ENCODE data around the gene FZD4.

Gene FZD4

GRCh38 chr11:86910592-86910991 is 44.6 kb downstream of the FZD4 start:
- TF ChIP-seq TAF1 (IDR thresholded peaks at IDR 0.05; ENCODE audit: borderline replicate concordance, insufficient read depth, low read length) (no peak), SIN3A (IDR thresholded peaks at IDR 0.05; ENCODE audit: borderline replicate concordance, insufficient read depth, low read length) (no peak), FOXP2 (optimal IDR thresholded peaks at IDR 0.05; ENCODE audit: borderline replicate concordance, extremely low read depth, extremely low read length, insufficient read depth) (no peak), POLR2AphosphoS5 (IDR thresholded peaks at IDR 0.05; ENCODE audit: low read depth, low read length) (no peak), REST (IDR thresholded peaks at IDR 0.05; ENCODE audit: insufficient read depth in 1 of 2, low read depth in 2 of 2, low read length in 2 of 2) (no peak)

- TF ChIP-seq TAF1 (IDR thresholded peaks at IDR 0.05; ENCODE audit: borderline replicate concordance, insufficient read depth, low read length), result no peak
- no peak for TF ChIP-seq SIN3A (IDR thresholded peaks at IDR 0.05; ENCODE audit: borderline replicate concordance, insufficient read depth, low read length)
- TF ChIP-seq FOXP2 (optimal IDR thresholded peaks at IDR 0.05; ENCODE audit: borderline replicate concordance, extremely low read depth, extremely low read length, insufficient read depth), result no peak
- no peak for TF ChIP-seq REST (IDR thresholded peaks at IDR 0.05; ENCODE audit: insufficient read depth in 1 of 2, low read depth in 2 of 2, low read length in 2 of 2)
- TF ChIP-seq POLR2AphosphoS5 (IDR thresholded peaks at IDR 0.05; ENCODE audit: low read depth, low read length), result no peak
Observed at GRCh38 chr11:86906198-86906597, 49.0 kb downstream of the FZD4 start.

GRCh38 chr11:86905252-86905651 is 49.9 kb downstream of the FZD4 start:
- TF ChIP-seq TAF1 (IDR thresholded peaks at IDR 0.05; ENCODE audit: borderline replicate concordance, insufficient read depth, low read length) (no peak), POLR2AphosphoS5 (IDR thresholded peaks at IDR 0.05; ENCODE audit: low read depth, low read length) (no peak), SIN3A (IDR thresholded peaks at IDR 0.05; ENCODE audit: borderline replicate concordance, insufficient read depth, low read length) (no peak), REST (IDR thresholded peaks at IDR 0.05; ENCODE audit: insufficient read depth in 1 of 2, low read depth in 2 of 2, low read length in 2 of 2) (no peak), FOXP2 (optimal IDR thresholded peaks at IDR 0.05; ENCODE audit: borderline replicate concordance, extremely low read depth, extremely low read length, insufficient read depth) (no peak)

- TF ChIP-seq TAF1 (IDR thresholded peaks at IDR 0.05; ENCODE audit: borderline replicate concordance, insufficient read depth, low read length) (no peak), POLR2AphosphoS5 (IDR thresholded peaks at IDR 0.05; ENCODE audit: low read depth, low read length) (no peak), SIN3A (IDR thresholded peaks at IDR 0.05; ENCODE audit: borderline replicate concordance, insufficient read depth, low read length) (no peak), REST (IDR thresholded peaks at IDR 0.05; ENCODE audit: insufficient read depth in 1 of 2, low read depth in 2 of 2, low read length in 2 of 2) (no peak), FOXP2 (optimal IDR thresholded peaks at IDR 0.05; ENCODE audit: borderline replicate concordance, extremely low read depth, extremely low read length, insufficient read depth) (no peak)
Observed at GRCh38 chr11:86904001-86904400, 51.2 kb downstream of the FZD4 start.

- TF ChIP-seq SIN3A (IDR thresholded peaks at IDR 0.05; ENCODE audit: borderline replicate concordance, insufficient read depth, low read length) (no peak), POLR2AphosphoS5 (IDR thresholded peaks at IDR 0.05; ENCODE audit: low read depth, low read length) (no peak), REST (IDR thresholded peaks at IDR 0.05; ENCODE audit: insufficient read depth in 1 of 2, low read depth in 2 of 2, low read length in 2 of 2) (no peak), FOXP2 (optimal IDR thresholded peaks at IDR 0.05; ENCODE audit: borderline replicate concordance, extremely low read depth, extremely low read length, insufficient read depth) (no peak), TAF1 (IDR thresholded peaks at IDR 0.05; ENCODE audit: borderline replicate concordance, insufficient read depth, low read length) (no peak)
Observed at GRCh38 chr11:86902345-86902744, 52.9 kb downstream of the FZD4 start.
